HG03469 (cell line): ENCODE results near the gene KCNA10.

ENCODE experiments used
- ATAC-seq: cut with Tn5 transposase; IDR thresholded peaks from one replicate; pipeline ENCODE4 v1.9.1; 2021; ENCODE audit warnings: mild to moderate bottlenecking, moderate library complexity, moderate number of reproducible peaks; ENCODE audit not compliant: unreplicated experiment

KCNA10 gene

DNA sequence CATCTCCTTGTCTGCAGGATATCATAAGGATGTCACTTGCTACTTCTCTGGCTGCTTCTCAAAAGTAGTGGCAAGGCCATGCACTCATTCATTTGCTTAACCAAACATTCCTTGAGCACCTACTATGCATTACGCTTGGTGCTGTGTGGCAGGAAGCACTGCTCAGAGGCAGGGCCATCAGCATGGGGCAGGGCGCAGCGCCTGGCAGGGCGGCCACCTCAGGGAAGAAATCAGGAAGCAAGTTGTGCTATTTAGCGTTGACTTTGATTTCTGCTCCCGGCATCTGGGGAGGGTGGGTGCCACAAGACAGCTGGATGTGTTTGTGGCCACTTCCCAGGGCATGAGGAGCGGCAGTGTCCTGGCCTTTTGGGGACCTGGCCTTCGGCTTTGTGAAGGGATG is 40.1 kb downstream of the KCNA10 start:
- ATAC-seq = no peak

DNA sequence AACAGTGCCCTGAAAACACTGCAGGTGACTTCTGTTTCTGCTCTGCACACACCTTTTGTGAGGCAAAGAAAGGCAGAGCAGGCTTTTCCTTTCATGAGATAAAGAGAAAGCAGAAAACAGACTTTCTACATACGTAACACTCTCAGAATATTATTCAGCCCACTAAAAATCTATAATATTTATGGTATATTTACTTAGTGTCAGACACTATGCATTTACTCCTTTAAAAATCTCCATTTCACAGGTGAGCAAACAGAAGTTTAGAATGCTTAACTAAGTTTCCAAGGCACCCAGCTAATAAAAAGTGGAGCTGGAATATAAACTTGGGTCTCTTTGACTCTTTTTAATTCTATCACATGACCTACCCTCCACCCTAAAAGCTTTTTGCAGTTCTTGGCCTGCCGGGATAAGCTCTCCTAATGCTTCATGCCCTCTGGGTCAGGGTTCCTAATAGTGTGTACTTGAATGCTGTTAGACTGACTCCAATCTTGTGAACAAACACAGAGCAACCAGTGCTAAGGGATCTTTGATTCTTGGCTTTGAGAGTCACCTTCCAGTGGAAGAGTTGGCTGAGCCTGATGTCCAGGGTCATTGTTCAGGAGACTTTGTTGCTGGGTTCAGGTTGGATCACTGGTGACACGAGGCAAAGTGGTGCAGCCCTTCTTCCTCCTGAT is 40.9 kb downstream of the KCNA10 start:
- ATAC-seq = no peak

DNA sequence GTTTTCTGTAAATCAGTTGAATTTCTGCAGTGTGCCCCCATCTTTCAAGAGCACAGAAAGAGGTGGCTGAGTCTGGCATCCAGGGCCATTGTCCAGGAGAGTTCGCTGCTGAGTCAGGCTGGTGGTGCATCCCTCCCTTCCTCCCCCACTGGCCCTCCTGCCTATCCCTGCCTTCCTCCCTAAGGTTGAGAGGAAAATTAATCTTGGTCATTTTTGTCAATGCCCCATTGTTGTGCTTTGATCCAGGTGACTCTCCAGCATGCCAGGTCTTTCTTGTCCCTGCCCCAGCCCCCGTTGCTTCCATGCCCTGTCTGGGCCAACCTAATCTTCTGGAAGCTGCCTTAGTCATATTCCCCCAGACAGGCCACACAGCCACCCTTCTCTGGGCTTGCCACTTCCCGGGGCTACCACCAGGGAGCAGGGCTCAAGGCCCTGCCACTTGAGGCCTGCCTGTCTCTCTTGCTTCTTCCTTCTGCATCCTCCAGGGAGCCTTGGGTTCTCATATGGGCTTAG is 41.5 kb downstream of the KCNA10 start:
- no peak for ATAC-seq

DNA sequence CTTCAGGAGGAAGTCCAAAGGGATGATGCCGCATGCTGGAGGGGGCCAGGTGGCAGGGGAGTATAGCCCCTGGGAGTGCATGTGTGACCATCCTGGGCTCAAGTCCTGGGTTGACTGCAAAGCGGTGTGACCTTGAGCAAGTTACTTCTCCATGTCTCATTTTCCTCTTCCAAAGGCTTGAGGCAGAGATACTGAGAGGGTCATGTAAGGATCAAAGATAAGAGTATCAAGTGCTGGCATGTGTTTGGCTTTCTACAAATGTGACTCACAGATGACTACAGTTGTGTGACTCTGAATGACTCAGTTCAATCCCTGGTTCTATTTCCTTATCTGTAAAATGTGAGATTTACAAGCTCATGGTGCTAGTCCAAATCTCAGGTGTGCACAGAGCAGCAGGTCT is 41.9 kb downstream of the KCNA10 start:
- no peak for ATAC-seq

DNA sequence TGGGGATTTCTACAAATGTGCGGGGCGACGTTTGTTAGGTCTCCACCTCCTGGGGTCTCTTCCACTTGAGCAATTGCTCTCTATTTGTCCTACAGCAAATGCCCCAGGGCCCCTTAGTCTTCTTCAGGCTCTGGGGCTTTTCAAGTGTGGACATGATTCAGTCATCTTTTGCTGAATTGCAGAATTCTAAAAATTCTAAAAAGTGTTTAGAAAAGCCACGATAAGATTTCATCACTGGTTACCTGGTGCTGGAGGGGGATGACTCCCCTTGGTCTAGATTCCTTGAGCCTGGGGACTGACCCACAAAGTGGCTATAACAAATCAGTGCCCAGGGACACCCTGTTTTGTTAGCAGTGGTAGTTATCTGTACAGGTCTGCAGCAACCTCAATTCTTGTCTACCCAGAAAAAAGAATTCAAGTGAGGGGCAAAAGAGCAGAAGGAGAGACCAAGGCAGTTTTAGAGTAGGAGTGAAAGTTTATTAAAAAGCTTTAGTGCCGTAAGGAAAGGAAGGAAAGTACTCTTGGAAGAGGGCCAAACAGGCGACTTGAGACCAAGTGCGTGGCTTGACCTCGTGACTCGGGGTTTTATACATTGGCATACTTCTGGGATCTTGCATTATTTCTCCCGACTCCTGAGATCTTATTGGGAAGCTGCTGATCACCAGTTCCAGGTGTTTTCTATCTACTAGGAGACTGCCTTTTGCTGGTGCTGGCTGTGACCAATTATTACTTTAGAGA is 42.8 kb downstream of the KCNA10 start:
- ATAC-seq = no peak

DNA sequence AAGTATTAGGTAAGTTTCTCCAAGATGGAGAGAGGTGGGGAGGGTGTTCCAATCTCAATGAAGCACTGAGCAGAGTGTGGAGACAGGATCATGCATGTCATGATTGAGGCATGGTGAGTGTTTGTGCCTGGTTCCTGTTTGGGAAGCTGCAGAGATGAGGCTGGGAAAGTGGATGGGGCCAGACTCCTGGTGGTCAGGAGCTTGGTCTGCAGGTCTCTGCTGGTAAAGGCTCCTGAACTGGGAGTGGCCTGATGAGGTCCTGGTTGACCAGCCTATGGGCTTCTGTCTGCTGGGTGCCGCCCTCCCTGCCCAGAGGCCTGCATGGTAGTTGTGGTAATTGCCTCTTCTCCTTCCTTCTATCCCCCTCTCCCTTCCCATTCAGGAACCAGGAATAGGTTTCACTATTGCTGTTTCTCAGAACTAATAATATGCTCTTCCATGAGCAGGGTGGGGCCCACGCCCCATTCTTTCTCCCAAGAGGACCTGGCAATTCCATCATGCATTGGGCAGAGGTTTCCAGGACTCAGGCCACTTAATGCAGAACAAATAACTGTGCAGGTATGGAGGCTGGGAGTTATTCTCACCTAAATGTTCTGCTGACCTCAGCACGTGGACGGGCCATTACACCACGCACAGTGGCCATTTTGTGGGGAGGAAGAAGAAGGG is 43.5 kb downstream of the KCNA10 start:
- ATAC-seq = no peak

DNA sequence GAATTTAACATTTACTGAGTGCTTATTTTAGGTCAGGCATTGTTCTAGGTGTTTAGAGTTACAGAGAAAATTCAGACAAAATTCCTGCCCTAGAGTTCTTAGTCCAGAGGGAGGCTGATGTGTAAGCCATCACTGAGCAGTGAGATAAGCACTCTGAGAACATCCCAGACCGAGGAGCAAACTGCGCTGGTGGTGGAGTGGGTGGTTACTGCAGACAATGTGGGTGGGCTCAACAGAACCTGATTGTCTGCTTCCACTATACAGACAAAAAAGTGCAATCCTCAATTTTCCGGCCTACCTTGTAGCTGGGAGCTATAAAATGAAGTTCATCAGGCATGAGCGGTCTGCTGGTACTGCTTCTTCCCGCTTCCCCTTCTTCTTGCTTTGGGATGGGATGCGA is 44.5 kb downstream of the KCNA10 start:
- ATAC-seq = no peak

DNA sequence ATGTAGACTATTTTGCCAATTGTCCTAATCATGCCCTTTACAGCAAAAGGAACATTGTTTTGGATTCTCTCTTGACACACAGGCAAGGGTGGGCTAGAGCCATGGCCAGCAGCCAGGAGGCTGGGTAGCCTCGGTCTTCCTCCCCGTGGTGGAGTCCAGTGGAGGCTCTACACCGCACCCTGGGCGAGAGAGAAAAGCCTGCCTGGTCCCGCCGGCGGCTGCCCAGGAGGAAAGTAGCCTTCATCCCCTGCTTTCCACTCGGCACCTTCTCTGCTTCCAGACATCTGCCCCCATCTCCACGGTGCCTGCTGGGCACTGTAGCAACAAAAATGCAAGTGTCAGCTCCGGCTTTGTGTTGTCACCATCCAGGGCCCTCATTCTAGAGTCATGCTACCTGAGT is 46.4 kb downstream of the KCNA10 start:
- no peak for ATAC-seq

DNA sequence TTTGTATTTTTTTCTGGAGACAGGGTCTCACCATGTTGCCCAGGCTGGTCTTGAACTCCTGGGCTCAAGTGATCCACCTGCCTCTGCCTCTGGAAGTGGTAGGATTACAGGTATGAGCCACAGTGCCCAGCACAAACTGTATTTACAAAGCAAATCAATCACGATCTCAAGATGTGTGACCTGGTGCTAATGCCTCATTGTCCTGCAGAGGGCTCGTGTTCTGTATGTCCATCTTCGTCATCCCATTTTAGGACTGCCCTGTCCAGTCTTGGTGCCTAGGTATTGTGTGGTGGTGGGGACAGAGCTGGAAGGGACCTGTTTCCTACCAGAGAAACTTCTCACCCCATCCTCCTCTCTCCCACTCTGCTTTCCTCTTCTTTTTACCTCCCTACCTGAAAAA is 47.8 kb downstream of the KCNA10 start:
- ATAC-seq = no peak
